ENCODE data around the gene RB1. TPM values are rescaled to one million over a fixed set of nuclear protein-coding genes. Genes with fewer than 3 reads are reported as not detected.

Gene RB1
- total RNA-seq, 2 donors from 2014 or later = 28.5 TPM

- no peak overlapping the region for H3K4me3 ChIP-seq
- H3K9me3 ChIP-seq = no peaks in the 10 kb centered on the region
- H3K9ac ChIP-seq (ENCODE audit: low read depth in 2 of 2, low read length in 2 of 2) = no peak overlapping the region
- H3K4me1 ChIP-seq = no peaks in the 10 kb centered on the region
- no peaks in the 10 kb centered on the region for H3K27me3 ChIP-seq
- peaks cover 6% of the 10 kb centered on the region for H3K36me3 ChIP-seq
- no peak for TF ChIP-seq CTCF (IDR thresholded peaks at IDR 0.05)
- H3K27ac ChIP-seq = no peak overlapping the region
- no peak for DNase-seq
- intact Hi-C loops (cut with DNase I) = no loop called here
Measured at GRCh38 chr13:48266150-48266549, 37.4 kb upstream of the RB1 start.

- H3K4me1 ChIP-seq = no peaks in the 10 kb centered on the region
- H3K27me3 ChIP-seq = no peaks in the 10 kb centered on the region
- intact Hi-C loops (cut with DNase I) = no loop called here
- DNase-seq = no peak
- peaks cover 6% of the 10 kb centered on the region for H3K36me3 ChIP-seq
- no peaks in the 10 kb centered on the region for H3K9me3 ChIP-seq
- TF ChIP-seq CTCF (IDR thresholded peaks at IDR 0.05) = no peak
- no peak overlapping the region for H3K9ac ChIP-seq (ENCODE audit: low read depth in 2 of 2, low read length in 2 of 2)
- H3K4me3 ChIP-seq = no peak overlapping the region
- no peak overlapping the region for H3K27ac ChIP-seq
Measured at GRCh38 chr13:48266701-48267639, 36.6 kb upstream of the RB1 start.

GRCh38 chr13:48268019-48268418 lies 35.5 kb upstream of the RB1 start:
- peaks cover 6% of the 10 kb centered on the region for H3K36me3 ChIP-seq
- TF ChIP-seq CTCF (IDR thresholded peaks at IDR 0.05) = no peak
- DNase-seq = no peak
- H3K27ac ChIP-seq = no peak overlapping the region
- H3K9ac ChIP-seq (ENCODE audit: low read depth in 2 of 2, low read length in 2 of 2) = no peak overlapping the region
- no peaks in the 10 kb centered on the region for H3K27me3 ChIP-seq
- intact Hi-C loops (cut with DNase I) = no loop called here
- no peaks in the 10 kb centered on the region for H3K9me3 ChIP-seq
- no peaks in the 10 kb centered on the region for H3K4me1 ChIP-seq
- H3K4me3 ChIP-seq = no peak overlapping the region

DNA sequence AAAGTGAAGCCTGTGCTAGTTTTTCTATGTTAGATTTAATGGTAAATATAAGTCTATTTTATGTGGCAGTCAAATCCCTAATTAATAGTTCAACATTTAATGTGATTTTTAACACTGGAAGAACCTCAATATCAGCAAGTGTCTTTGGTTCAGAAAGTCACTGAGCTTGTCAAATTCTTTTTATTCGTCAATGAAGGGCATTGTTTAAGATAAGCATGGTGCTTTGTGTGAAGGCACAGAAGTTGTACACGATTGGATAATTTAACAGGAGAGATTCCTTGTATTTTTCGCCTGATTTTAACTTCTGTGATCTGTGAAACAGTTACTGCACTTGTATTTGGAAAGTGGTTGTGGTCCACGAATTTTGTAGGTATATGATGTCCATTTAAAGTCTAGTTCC lies 30.2 kb upstream of the RB1 start:
- DNase-seq = no peak
- H3K9me3 ChIP-seq = no peaks in the 10 kb centered on the region
- H3K4me1 ChIP-seq = no peaks in the 10 kb centered on the region
- no peak for TF ChIP-seq CTCF (IDR thresholded peaks at IDR 0.05)
- no peak overlapping the region for H3K9ac ChIP-seq (ENCODE audit: low read depth in 2 of 2, low read length in 2 of 2)
- H3K4me3 ChIP-seq = no peak overlapping the region
- H3K27me3 ChIP-seq = no peaks in the 10 kb centered on the region
- intact Hi-C loops (cut with DNase I) = no loop called here
- no peaks in the 10 kb centered on the region for H3K36me3 ChIP-seq
- no peak overlapping the region for H3K27ac ChIP-seq

DNA sequence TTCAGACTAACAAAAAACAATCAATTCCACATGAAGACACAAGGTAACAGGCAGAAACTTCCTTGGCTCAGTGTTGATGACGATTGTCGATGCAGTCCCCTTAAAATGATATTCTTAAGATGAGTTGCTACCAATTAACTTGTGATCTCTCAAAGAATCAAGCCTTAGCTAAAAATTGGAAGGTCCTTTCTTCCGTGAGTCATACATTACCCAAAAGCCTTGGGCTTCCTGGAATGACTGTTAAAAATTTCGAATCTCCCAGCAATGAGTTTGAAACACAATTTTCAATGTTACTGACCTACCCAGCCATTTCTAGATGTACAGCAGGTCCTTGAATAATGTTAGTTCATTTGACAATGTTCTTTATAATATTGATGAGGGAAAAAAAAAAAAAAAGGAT lies 28.0 kb upstream of the RB1 start:
- intact Hi-C loops (cut with DNase I) = no loop called here
- Histone ChIP-seq H3K9me3 (no peaks in the 10 kb centered on the region), H3K4me1 (no peaks in the 10 kb centered on the region), H3K27ac (no peak overlapping the region), H3K9ac (ENCODE audit: low read depth in 2 of 2, low read length in 2 of 2) (no peak overlapping the region), H3K27me3 (no peaks in the 10 kb centered on the region), H3K36me3 (no peaks in the 10 kb centered on the region), H3K4me3 (no peak overlapping the region)
- TF ChIP-seq CTCF (IDR thresholded peaks at IDR 0.05) = no peak
- DNase-seq = no peak

All from colonic mucosa (tissue), 4 donors.